HG02885 (cell line): ENCODE results near the gene XDH.

ENCODE experiments used
- ATAC-seq: cut with Tn5 transposase; IDR thresholded peaks from one replicate; pipeline ENCODE4 v1.9.1; 2021; ENCODE audit warnings: mild to moderate bottlenecking; ENCODE audit not compliant: unreplicated experiment, poor library complexity

The XDH gene

GRCh38 chr2:31404827-31405226, 9.7 kb downstream of the XDH start:
- no peak for ATAC-seq

GRCh38 chr2:31404302-31404701, 10.2 kb downstream of the XDH start:
- no peak for ATAC-seq

- no peak for ATAC-seq
Observed at GRCh38 chr2:31402388-31402787, 12.2 kb downstream of the XDH start.

- no peak for ATAC-seq
Observed at GRCh38 chr2:31401580-31401979, 13.0 kb downstream of the XDH start.

- no peak for ATAC-seq
Observed at GRCh38 chr2:31398881-31399280, 15.7 kb downstream of the XDH start.

GRCh38 chr2:31397094-31397493, 17.4 kb downstream of the XDH start:
- ATAC-seq: no peak

GRCh38 chr2:31390324-31390723, 24.2 kb downstream of the XDH start:
- ATAC-seq: no peak

- ATAC-seq: no peak
Observed at GRCh38 chr2:31388736-31389135, 25.8 kb downstream of the XDH start.

- no peak for ATAC-seq
Observed at GRCh38 chr2:31387850-31388249, 26.7 kb downstream of the XDH start.

GRCh38 chr2:31386648-31387047, 27.9 kb downstream of the XDH start:
- ATAC-seq: no peak

GRCh38 chr2:31386172-31386571, 28.4 kb downstream of the XDH start:
- no peak for ATAC-seq

- no peak for ATAC-seq
Observed at GRCh38 chr2:31384771-31385276, 29.7 kb downstream of the XDH start.

GRCh38 chr2:31384351-31384750, 30.2 kb downstream of the XDH start:
- peak; percentile 82 for ATAC-seq

- no peak for ATAC-seq
Observed at GRCh38 chr2:31383471-31384153, 30.9 kb downstream of the XDH start.

GRCh38 chr2:31382452-31383120, 32.0 kb downstream of the XDH start:
- ATAC-seq: no peak

- no peak for ATAC-seq
Observed at GRCh38 chr2:31381601-31382000, 32.9 kb downstream of the XDH start.

- ATAC-seq: no peak
Observed at GRCh38 chr2:31380243-31380642, 34.3 kb downstream of the XDH start.

GRCh38 chr2:31379747-31380146, 34.8 kb downstream of the XDH start:
- no peak for ATAC-seq

GRCh38 chr2:31378791-31379501, 35.6 kb downstream of the XDH start:
- no peak for ATAC-seq

- no peak for ATAC-seq
Observed at GRCh38 chr2:31378389-31378788, 36.2 kb downstream of the XDH start.

- no peak for ATAC-seq
Observed at GRCh38 chr2:31373127-31373526, 41.4 kb downstream of the XDH start.
